Activated T-cell treated with anti-CD3 and anti-CD28 coated beads for 1 hour (primary cell): ENCODE measurements around the gene SERINC4.
"Not testable (repeated sequence)": the region's sequence is repeated elsewhere in the genome, so short reads cannot be mapped to it uniquely, and the experiment has no call there.

ENCODE experiments used
- DNase-seq: peaks from one replicate; pipeline ENCODE4 v3.0.0-alpha.2; 2020; ENCODE audit warnings: low read depth

SERINC4 gene

DNA sequence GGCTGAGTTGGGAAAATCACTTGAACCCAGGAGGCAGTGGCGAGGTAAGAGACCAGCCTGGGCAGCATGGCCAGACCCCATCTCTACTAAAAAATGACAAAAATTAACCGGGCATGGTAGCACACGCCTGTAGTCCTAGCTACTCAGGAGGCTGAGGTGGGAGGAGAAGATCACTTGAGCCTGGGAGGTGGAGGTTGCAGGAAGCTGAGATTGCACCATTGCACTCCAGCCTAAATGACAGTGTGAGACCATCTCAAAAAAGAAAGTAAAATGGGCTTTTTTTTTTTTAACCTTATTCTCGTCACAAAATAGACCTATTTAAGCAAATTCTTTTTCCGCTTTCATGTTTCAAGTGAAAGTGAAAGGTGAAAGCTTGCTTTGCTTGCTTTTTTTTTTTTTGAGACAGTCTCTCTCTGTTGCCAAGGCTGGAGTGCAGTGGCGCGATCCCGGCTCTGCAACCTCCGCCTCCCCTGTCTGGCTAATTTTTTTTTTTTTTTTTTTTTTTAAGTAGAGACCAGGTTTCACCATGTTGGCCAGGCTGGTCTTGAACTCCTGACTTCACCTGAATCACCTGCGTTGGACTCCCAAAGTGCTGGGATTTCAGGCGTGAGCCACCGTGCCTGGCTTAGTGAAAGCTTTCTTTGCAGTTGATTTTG is 50.2 kb downstream of the SERINC4 start:
- no peak for DNase-seq

DNA sequence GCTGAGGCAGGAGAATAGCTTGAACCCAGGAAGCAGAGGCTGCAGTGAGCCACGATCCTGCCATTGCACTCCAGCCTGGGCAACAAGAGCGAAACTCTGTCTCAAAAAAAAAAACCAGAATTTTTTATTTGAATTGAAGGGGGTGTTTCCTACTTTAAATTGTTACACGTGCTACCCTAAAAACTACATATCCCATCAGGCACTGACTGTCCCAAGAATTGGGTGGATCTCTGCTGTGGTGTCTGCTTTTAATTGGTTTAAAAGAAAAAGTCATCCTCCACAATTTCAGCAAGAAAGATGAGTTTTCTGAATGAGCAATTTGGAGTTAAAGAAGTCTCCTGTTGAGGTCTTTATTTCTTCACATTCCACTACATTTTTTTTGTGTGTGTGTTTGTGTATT is 51.6 kb downstream of the SERINC4 start:
- no peak for DNase-seq

DNA sequence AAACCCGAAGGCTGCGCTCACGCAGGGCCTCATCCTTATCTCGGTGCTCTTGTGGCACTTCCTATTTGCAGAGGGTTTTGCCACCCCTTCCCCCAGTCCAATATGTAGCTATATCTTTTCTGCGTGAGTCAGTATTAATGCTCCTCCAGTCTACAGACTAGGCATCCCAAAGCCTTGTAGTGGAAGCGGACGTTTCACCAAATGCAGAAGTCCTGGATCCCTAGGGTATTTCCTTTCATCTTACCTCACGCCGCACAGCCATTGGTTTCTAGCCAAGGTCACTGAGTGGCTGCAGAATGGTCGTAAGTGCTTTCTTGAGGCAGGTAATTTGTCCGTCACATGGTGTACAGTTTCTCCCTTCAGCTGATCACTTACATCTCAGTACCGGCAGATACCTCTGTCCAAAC is 53.1 kb downstream of the SERINC4 start:
- DNase-seq: not testable (repeated sequence)

DNA sequence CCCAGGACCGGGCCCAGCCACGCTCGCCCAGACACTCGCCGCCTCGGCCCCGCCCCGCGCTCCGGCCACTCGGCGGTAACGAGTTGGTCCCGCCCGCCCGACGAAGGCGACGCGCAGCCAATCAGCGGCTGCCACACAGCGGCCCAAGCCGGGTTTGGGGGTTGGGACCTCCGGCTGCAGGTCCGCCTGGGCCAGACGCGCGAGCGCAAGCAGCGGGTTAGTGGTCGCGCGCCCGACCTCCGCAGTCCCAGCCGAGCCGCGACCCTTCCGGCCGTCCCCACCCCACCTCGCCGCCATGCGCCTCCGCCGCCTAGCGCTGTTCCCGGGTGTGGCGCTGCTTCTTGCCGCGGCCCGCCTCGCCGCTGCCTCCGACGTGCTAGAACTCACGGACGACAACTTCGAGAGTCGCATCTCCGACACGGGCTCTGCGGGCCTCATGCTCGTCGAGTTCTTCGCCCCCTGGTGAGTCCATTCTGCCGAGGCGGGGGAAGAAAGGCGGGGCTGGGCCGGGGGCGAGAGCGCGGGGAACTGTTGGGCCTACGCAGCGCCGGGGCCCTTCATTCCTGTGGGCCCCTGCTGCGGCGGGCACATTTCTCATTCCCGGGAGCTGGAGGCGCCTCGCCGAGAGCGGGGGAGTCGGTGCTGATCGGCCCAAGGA is 53.6 kb downstream of the SERINC4 start, which contains the start of gene PDIA3:
PDIA3 (plus strand) TSS at position 194 of the 658 bp plus-strand sequence; CDS start at position 296, 102 bp downstream.
- DNase-seq: peak; percentile 72
